SJSA1 (cell line): Measurements from ENCODE around the gene CNKSR1. TPM values are rescaled to one million over a fixed set of nuclear protein-coding genes. Genes with fewer than 3 reads are reported as not detected.

ENCODE experiments used
- DNase-seq, 2 experiments: peaks; one replicate each; pipeline ENCODE4 v3.0.0-alpha.2; 2015 to 2020; ENCODE audit warnings: low spot score in 2 of 2, low read depth in 1 of 2
- H3K27ac ChIP-seq: fragments of 250-450 bp; sonication (Bioruptor Pico); 2 replicates; pipeline ENCODE4 v1.5.1; 2020; ENCODE audit warnings: mild to moderate bottlenecking, moderate library complexity
- H3K27me3 ChIP-seq: fragments of 250-450 bp; sonication (Bioruptor Pico); replicated peaks from 2 replicates; pipeline ENCODE4 v1.5.1; 2020; ENCODE audit warnings: mild to moderate bottlenecking, moderate library complexity
- H3K36me3 ChIP-seq: fragments of 250-450 bp; sonication (Bioruptor Pico); 2 replicates; pipeline ENCODE4 v1.5.1; 2020; ENCODE audit warnings: mild to moderate bottlenecking
- H3K4me1 ChIP-seq: fragments of 250-450 bp; sonication (Bioruptor Pico); replicated peaks from 2 replicates; pipeline ENCODE4 v1.6.1; 2021; ENCODE audit warnings: mild to moderate bottlenecking
- H3K4me3 ChIP-seq: fragments of 250-450 bp; sonication (Bioruptor Pico); 2 replicates; pipeline ENCODE4 v1.5.1; 2020; ENCODE audit warnings: mild to moderate bottlenecking
- H3K9me3 ChIP-seq: fragments of 250-450 bp; sonication (Bioruptor Pico); replicated peaks from 2 replicates; pipeline ENCODE4 v1.5.1; 2020; ENCODE audit warnings: mild to moderate bottlenecking
- total RNA-seq: library from RNA; depleted of rRNA; stranded (reverse); fragments of >200 nt; shearing (Covaris generic); gene quantifications from 2 replicates; pipeline ENCODE4 v1.2.3, GENCODE V29; 2014

Gene CNKSR1
- total RNA-seq, 1 experiment from 2014 or later = 0.50 TPM

- H3K9me3 ChIP-seq = no peaks in the 10 kb centered on the region
- DNase-seq = no peak
- H3K27me3 ChIP-seq = peaks cover 18% of the 10 kb centered on the region
- H3K36me3 ChIP-seq = no peaks in the 10 kb centered on the region
- peaks cover 8% of the 10 kb centered on the region for H3K4me1 ChIP-seq
- H3K27ac ChIP-seq = no peak overlapping the region
- no peak overlapping the region for H3K4me3 ChIP-seq
Measured at GRCh38 chr1:26154750-26155149, 22.5 kb upstream of the CNKSR1 start.

- Histone ChIP-seq H3K4me1 (peaks cover 8% of the 10 kb centered on the region), H3K4me3 (no peak overlapping the region), H3K36me3 (no peaks in the 10 kb centered on the region), H3K27ac (no peak overlapping the region), H3K27me3 (peaks cover 12% of the 10 kb centered on the region), H3K9me3 (no peaks in the 10 kb centered on the region)
- DNase-seq = no peak
Measured at GRCh38 chr1:26155370-26156284, 21.7 kb upstream of the CNKSR1 start.

GRCh38 chr1:26156285-26157038, 20.8 kb upstream of the CNKSR1 start:
- H3K4me1 ChIP-seq = peaks cover 12% of the 10 kb centered on the region

GRCh38 chr1:26158271-26158907, 18.9 kb upstream of the CNKSR1 start:
- Histone ChIP-seq H3K36me3 (no peaks in the 10 kb centered on the region), H3K27ac (no peak overlapping the region), H3K27me3 (peaks cover 12% of the 10 kb centered on the region; the same call in 1 of the 2 replicates), H3K4me1 (peaks cover 21% of the 10 kb centered on the region), H3K9me3 (no peaks in the 10 kb centered on the region; the same call in 1 of the 2 replicates), H3K4me3 (no peak overlapping the region)
- no peak for DNase-seq

More at GRCh38 chr1:26156285-26157038, 20.8 kb upstream of the CNKSR1 start:
- H3K27me3 ChIP-seq = peaks cover 11% of the 10 kb centered on the region; the same call in 1 of the 2 replicates
- no peak for DNase-seq
- no peaks in the 10 kb centered on the region for H3K36me3 ChIP-seq
- H3K4me3 ChIP-seq = no peak overlapping the region
- no peak overlapping the region for H3K27ac ChIP-seq
- no peaks in the 10 kb centered on the region for H3K9me3 ChIP-seq

- no peak for DNase-seq
- Histone ChIP-seq H3K9me3 (peaks cover 2% of the 10 kb centered on the region; the same call in 1 of the 2 replicates), H3K4me3 (no peak within 1 kb of the TSS), H3K27me3 (peaks cover 18% of the 10 kb centered on the region), H3K36me3 (no peaks in the 10 kb centered on the region), H3K27ac (no peak within 1 kb of the TSS), H3K4me1 (peaks cover 27% of the 10 kb centered on the region)
Measured at GRCh38 chr1:26158908-26159742, 18.2 kb upstream of the CNKSR1 start, which contains the start of gene FAM110D. Gene FAM110D (plus strand): TSS chr1:26159079. CDS start chr1:26161292, 2,213 bp downstream.

- DNase-seq = no peak
Measured at GRCh38 chr1:26159743-26160039, 17.6 kb upstream of the CNKSR1 start.

GRCh38 chr1:26160527-26161414, 16.5 kb upstream of the CNKSR1 start:
- H3K27ac ChIP-seq = no peak overlapping the region
- H3K4me1 ChIP-seq = peaks cover 35% of the 10 kb centered on the region
- H3K9me3 ChIP-seq = peaks cover 2% of the 10 kb centered on the region; the same call in 1 of the 2 replicates
- peaks cover 19% of the 10 kb centered on the region for H3K27me3 ChIP-seq
- H3K36me3 ChIP-seq = no peaks in the 10 kb centered on the region
- H3K4me3 ChIP-seq = no peak overlapping the region
- DNase-seq = no peak

More at GRCh38 chr1:26159743-26160039, 17.6 kb upstream of the CNKSR1 start:
- no peak overlapping the region for H3K27ac ChIP-seq
- H3K9me3 ChIP-seq = peaks cover 2% of the 10 kb centered on the region; the same call in 1 of the 2 replicates
- peaks cover 32% of the 10 kb centered on the region for H3K4me1 ChIP-seq
- H3K36me3 ChIP-seq = no peaks in the 10 kb centered on the region
- peaks cover 19% of the 10 kb centered on the region for H3K27me3 ChIP-seq
- H3K4me3 ChIP-seq = no peak overlapping the region

GRCh38 chr1:26161415-26162219, 15.7 kb upstream of the CNKSR1 start:
- peak; percentile 57 to 58 for DNase-seq
- Histone ChIP-seq H3K4me3 (peak overlapping the region; percentile 35), H3K27ac (no peak overlapping the region), H3K9me3 (peaks cover 2% of the 10 kb centered on the region; the same call in 1 of the 2 replicates), H3K27me3 (peaks cover 19% of the 10 kb centered on the region), H3K4me1 (peaks cover 34% of the 10 kb centered on the region), H3K36me3 (no peaks in the 10 kb centered on the region)

- DNase-seq = peak in 1 of 2 experiments; percentile 42
- peaks cover 2% of the 10 kb centered on the region; the same call in 1 of the 2 replicates for H3K9me3 ChIP-seq
- no peak overlapping the region for H3K27ac ChIP-seq
- H3K4me1 ChIP-seq = peaks cover 30% of the 10 kb centered on the region
- H3K27me3 ChIP-seq = peaks cover 19% of the 10 kb centered on the region
- no peaks in the 10 kb centered on the region for H3K36me3 ChIP-seq
- H3K4me3 ChIP-seq = peak overlapping the region; percentile 35
Measured at GRCh38 chr1:26162220-26162709, 15.0 kb upstream of the CNKSR1 start.

- Histone ChIP-seq H3K4me1 (peaks cover 30% of the 10 kb centered on the region), H3K36me3 (no peaks in the 10 kb centered on the region), H3K27ac (no peak overlapping the region), H3K9me3 (peaks cover 2% of the 10 kb centered on the region; the same call in 1 of the 2 replicates), H3K4me3 (no peak overlapping the region), H3K27me3 (peaks cover 19% of the 10 kb centered on the region)
- no peak for DNase-seq
Measured at GRCh38 chr1:26163684-26164035, 13.6 kb upstream of the CNKSR1 start.

- peak overlapping the region; percentile 24 for H3K4me3 ChIP-seq
- H3K27me3 ChIP-seq = peaks cover 19% of the 10 kb centered on the region
- H3K9me3 ChIP-seq = peaks cover 2% of the 10 kb centered on the region; the same call in 1 of the 2 replicates
- peaks cover 30% of the 10 kb centered on the region for H3K4me1 ChIP-seq
- DNase-seq = peak in 1 of 2 experiments; percentile 33
- H3K27ac ChIP-seq = no peak overlapping the region
- no peaks in the 10 kb centered on the region for H3K36me3 ChIP-seq
Measured at GRCh38 chr1:26164036-26164860, 13.0 kb upstream of the CNKSR1 start.
